Neural cell (in vitro differentiated cells): Measurements from ENCODE around the gene STARD7. TPM values are rescaled to one million over a fixed set of nuclear protein-coding genes. Genes with fewer than 3 reads are reported as not detected.

ENCODE experiments used
- H2AFZ ChIP-seq: fragments of 200-600, 300-800 bp; sonication (generic), shearing (Covaris generic); 2 replicates; pipeline ENCODE4 v1.6.0; 2014; ENCODE audit warnings: low read depth, mild to moderate bottlenecking, antibody characterized with exemption, low read length, moderate library complexity
- H3F3A ChIP-seq: fragments of 200-600 bp; shearing (Covaris generic); 2 replicates; pipeline ENCODE4 v1.6.1; 2016; ENCODE audit warnings: mild to moderate bottlenecking, moderate library complexity, mixed read lengths, antibody characterized with exemption, low read length; ENCODE audit not compliant: insufficient read depth, poor library complexity, severe bottlenecking
- H3K27ac ChIP-seq: fragments of 200-600, 300-800 bp; sonication (generic), shearing (Covaris generic); 2 replicates; pipeline ENCODE4 v1.5.1; 2014; ENCODE audit warnings: mild to moderate bottlenecking, low read length, moderate library complexity
- H3K27me3 ChIP-seq: fragments of 300-800, 200-600 bp; sonication (generic), shearing (Covaris generic); 2 replicates; pipeline ENCODE4 v1.6.0; 2014; ENCODE audit warnings: mild to moderate bottlenecking, low read depth, low read length, moderate library complexity; ENCODE audit not compliant: insufficient read depth
- H3K36me3 ChIP-seq: fragments of 300-800, 200-600 bp; sonication (generic), shearing (Covaris generic); 2 replicates; pipeline ENCODE4 v1.5.1; 2014; ENCODE audit warnings: mild to moderate bottlenecking, antibody characterized with exemption, low read length, moderate library complexity; ENCODE audit not compliant: insufficient read depth
- H3K4me2 ChIP-seq: fragments of 300-800, 200-600 bp; sonication (generic), shearing (Covaris generic); 2 replicates; pipeline ENCODE4 v1.6.0; 2014; ENCODE audit warnings: mild to moderate bottlenecking, low read length
- H3K4me3 ChIP-seq: fragments of 300-800, 200-600 bp; sonication (generic), shearing (Covaris generic); 2 replicates; pipeline ENCODE4 v1.5.1; 2014; ENCODE audit warnings: mild to moderate bottlenecking, low read length, moderate library complexity
- H3K79me2 ChIP-seq: fragments of 200-600 bp; shearing (Covaris generic); replicated peaks from 2 replicates; pipeline ENCODE4 v1.6.0; 2014; ENCODE audit warnings: mild to moderate bottlenecking, low read length, moderate library complexity; ENCODE audit not compliant: insufficient read depth
- H3K9ac ChIP-seq: fragments of 300-800, 200-600 bp; sonication (generic), shearing (Covaris generic); 2 replicates; pipeline ENCODE4 v1.6.1; 2016; ENCODE audit warnings: mild to moderate bottlenecking, low read length, mixed read lengths
- H3K9me2 ChIP-seq: fragments of 200-600 bp; shearing (Covaris generic); 2 replicates; pipeline ENCODE4 v1.6.1; 2016; ENCODE audit warnings: mild to moderate bottlenecking, low read length, mixed read lengths; ENCODE audit not compliant: insufficient read depth
- H3K9me3 ChIP-seq: fragments of 200-600, 300-800 bp; sonication (generic), shearing (Covaris generic); 2 replicates; pipeline ENCODE4 v1.6.1; 2016; ENCODE audit warnings: mild to moderate bottlenecking, mixed run types, low read length, moderate library complexity, mixed read lengths
- H4K20me1 ChIP-seq: fragments of 200-600 bp; shearing (Covaris generic); 2 replicates; pipeline ENCODE4 v1.6.1; 2016; ENCODE audit warnings: mild to moderate bottlenecking, mixed run types; ENCODE audit not compliant: insufficient read depth
- EP300 ChIP-seq: fragments of 450-650 bp; conservative IDR thresholded peaks from 2 replicates; pipeline ENCODE4 v1.6.1; 2014; ENCODE audit warnings: antibody characterized with exemption, mild to moderate bottlenecking, moderate library complexity; ENCODE audit not compliant: poor library complexity, severe bottlenecking
- EZH2 ChIP-seq: fragments of 200-600, 300-800 bp; shearing (Covaris generic), sonication (generic); IDR thresholded peaks from 2 replicates; pipeline ENCODE4 v1.6.1; 2014; ENCODE audit warnings: antibody characterized with exemption, low read length, borderline replicate concordance, mild to moderate bottlenecking; ENCODE audit not compliant: insufficient read depth, poor library complexity, severe bottlenecking
- MXI1 ChIP-seq: fragments of 450-650 bp; conservative IDR thresholded peaks from 2 replicates; pipeline ENCODE4 v1.6.1; 2014; ENCODE audit warnings: antibody characterized with exemption, mild to moderate bottlenecking; ENCODE audit not compliant: poor library complexity, severe bottlenecking
- POLR2AphosphoS5 ChIP-seq: IDR thresholded peaks from 2 replicates; pipeline ENCODE4 v1.6.1; 2012
- RAD21 ChIP-seq: fragments of 450-650 bp; conservative IDR thresholded peaks from 2 replicates; pipeline ENCODE4 v1.6.1; 2014; ENCODE audit warnings: antibody characterized with exemption, mild to moderate bottlenecking, moderate library complexity
- SMC3 ChIP-seq: fragments of 450-650 bp; conservative IDR thresholded peaks from 2 replicates; pipeline ENCODE4 v1.6.1; 2014; ENCODE audit warnings: antibody characterized with exemption, mild to moderate bottlenecking, moderate library complexity; ENCODE audit not compliant: poor library complexity
- TAF1 ChIP-seq: IDR thresholded peaks from 2 replicates; pipeline ENCODE4 v1.6.1; 2012; ENCODE audit warnings: low read depth
- polyA plus RNA-seq: library from polyadenylated mRNA; depleted of rRNA; stranded (reverse); fragments of >200 nt; gene quantifications from 2 replicates; pipeline ENCODE4 v1.2.3, GENCODE V29; 2014
- TF ChIP-seq, protein P1 (sequence below): fragments of 450-650 bp; IDR thresholded peaks from 2 replicates; pipeline ENCODE4 v1.5.1; 2014; ENCODE audit warnings: antibody characterized with exemption, mild to moderate bottlenecking, moderate library complexity; ENCODE audit not compliant: poor library complexity, severe bottlenecking
- TF ChIP-seq, protein P2 (sequence below): IDR thresholded peaks from 2 replicates; pipeline ENCODE4 v1.6.1; 2012; ENCODE audit warnings: borderline replicate concordance

Gene STARD7
- polyA plus RNA-seq, 1 donor from 2014 or later: 155 TPM

DNA sequence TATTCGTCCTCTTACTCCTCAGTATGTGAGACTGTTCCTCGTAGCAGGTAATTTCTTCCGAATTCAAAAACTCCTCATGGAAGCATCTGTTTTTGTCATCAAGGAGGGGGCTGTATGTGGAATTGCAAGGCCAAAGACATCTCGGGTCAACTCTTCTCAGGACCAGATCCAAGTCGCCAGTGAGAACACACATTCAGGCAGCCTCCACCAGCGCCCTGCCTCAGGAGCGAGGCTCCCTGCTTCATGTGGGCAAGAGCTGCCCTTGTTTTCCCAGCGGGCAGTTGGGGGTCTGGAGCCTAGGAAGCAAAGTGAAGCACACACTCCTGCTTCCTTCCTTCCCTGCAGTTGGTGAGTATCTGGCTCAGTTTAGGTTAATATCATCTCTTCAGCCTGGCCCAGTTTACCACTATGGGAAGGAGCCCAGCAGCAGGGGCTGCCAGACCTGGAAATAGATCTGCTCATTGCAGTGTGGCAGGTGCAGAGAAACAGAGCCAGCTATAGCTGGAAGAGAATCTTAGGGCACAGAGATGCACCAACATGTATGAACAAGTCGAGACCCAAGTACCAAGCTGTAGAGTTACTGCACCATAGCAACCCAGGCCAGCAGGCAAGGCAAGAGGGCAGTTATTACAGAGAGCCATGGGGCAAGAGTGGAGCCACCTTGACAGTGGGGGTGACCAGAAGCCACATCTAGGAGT, 31.9 kb upstream of the STARD7 start:
- no peak overlapping the region for H3K4me2 ChIP-seq
- H3K27me3 ChIP-seq: no peaks in the 10 kb centered on the region
- no peak for TF ChIP-seq RAD21
- no peak for TF ChIP-seq EP300
- no peak for TF ChIP-seq SMC3
- no peak for TF ChIP-seq POLR2AphosphoS5
- TF ChIP-seq TAF1: no peak
- TF ChIP-seq EZH2: no peak
- TF ChIP-seq, protein P1, sequence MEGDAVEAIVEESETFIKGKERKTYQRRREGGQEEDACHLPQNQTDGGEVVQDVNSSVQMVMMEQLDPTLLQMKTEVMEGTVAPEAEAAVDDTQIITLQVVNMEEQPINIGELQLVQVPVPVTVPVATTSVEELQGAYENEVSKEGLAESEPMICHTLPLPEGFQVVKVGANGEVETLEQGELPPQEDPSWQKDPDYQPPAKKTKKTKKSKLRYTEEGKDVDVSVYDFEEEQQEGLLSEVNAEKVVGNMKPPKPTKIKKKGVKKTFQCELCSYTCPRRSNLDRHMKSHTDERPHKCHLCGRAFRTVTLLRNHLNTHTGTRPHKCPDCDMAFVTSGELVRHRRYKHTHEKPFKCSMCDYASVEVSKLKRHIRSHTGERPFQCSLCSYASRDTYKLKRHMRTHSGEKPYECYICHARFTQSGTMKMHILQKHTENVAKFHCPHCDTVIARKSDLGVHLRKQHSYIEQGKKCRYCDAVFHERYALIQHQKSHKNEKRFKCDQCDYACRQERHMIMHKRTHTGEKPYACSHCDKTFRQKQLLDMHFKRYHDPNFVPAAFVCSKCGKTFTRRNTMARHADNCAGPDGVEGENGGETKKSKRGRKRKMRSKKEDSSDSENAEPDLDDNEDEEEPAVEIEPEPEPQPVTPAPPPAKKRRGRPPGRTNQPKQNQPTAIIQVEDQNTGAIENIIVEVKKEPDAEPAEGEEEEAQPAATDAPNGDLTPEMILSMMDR: no peak
- no peak for TF ChIP-seq MXI1
- TF ChIP-seq, protein P2, sequence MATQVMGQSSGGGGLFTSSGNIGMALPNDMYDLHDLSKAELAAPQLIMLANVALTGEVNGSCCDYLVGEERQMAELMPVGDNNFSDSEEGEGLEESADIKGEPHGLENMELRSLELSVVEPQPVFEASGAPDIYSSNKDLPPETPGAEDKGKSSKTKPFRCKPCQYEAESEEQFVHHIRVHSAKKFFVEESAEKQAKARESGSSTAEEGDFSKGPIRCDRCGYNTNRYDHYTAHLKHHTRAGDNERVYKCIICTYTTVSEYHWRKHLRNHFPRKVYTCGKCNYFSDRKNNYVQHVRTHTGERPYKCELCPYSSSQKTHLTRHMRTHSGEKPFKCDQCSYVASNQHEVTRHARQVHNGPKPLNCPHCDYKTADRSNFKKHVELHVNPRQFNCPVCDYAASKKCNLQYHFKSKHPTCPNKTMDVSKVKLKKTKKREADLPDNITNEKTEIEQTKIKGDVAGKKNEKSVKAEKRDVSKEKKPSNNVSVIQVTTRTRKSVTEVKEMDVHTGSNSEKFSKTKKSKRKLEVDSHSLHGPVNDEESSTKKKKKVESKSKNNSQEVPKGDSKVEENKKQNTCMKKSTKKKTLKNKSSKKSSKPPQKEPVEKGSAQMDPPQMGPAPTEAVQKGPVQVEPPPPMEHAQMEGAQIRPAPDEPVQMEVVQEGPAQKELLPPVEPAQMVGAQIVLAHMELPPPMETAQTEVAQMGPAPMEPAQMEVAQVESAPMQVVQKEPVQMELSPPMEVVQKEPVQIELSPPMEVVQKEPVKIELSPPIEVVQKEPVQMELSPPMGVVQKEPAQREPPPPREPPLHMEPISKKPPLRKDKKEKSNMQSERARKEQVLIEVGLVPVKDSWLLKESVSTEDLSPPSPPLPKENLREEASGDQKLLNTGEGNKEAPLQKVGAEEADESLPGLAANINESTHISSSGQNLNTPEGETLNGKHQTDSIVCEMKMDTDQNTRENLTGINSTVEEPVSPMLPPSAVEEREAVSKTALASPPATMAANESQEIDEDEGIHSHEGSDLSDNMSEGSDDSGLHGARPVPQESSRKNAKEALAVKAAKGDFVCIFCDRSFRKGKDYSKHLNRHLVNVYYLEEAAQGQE: no peak

DNA sequence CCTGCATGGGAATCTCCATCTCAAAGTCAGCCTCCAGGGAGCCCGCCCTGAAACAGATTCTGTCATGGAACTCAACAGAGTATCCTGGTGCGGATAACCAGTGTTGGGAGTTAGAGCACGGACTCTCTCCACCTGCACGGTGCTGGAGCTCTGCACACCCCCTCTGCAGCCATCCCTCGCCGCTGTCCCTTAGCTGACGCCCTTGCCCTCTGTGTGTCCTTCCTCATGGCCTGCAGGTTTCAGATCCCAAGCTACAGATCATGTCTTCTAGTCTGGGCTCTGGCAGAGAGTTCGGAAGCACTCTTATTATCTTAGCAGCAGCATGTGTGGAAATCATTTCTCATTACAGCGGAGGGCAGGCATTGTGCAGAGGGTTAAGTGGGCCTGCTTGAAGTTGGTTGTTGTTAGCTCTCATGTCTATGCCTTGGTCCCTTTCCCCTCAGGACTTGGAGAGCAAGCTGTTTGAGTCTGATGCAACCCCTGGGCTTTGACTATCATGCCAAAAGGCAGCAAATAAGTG, 31.2 kb upstream of the STARD7 start:
- Histone ChIP-seq H3K79me2 (no peaks in the 10 kb centered on the region), H2AFZ (no peak overlapping the region), H3K27me3 (no peaks in the 10 kb centered on the region), H3K27ac (no peak overlapping the region), H3K4me2 (no peak overlapping the region), H3F3A (no peaks in the 10 kb centered on the region), H3K36me3 (no peaks in the 10 kb centered on the region), H3K9me2 (no peaks in the 10 kb centered on the region), H3K9me3 (no peaks in the 10 kb centered on the region), H3K4me3 (no peak overlapping the region), H4K20me1 (no peaks in the 10 kb centered on the region), H3K9ac (no peak overlapping the region)
- TF ChIP-seq EZH2 (no peak), RAD21 (no peak), TAF1 (no peak), MXI1 (no peak), EP300 (no peak), POLR2AphosphoS5 (no peak)

More for the DNA sequence above, 31.9 kb upstream of the STARD7 start:
- no peak overlapping the region for H3K27ac ChIP-seq
- H3K9me3 ChIP-seq: no peaks in the 10 kb centered on the region
- H3F3A ChIP-seq: no peaks in the 10 kb centered on the region
- H3K36me3 ChIP-seq: no peaks in the 10 kb centered on the region
- no peaks in the 10 kb centered on the region for H3K79me2 ChIP-seq
- H3K9me2 ChIP-seq: no peaks in the 10 kb centered on the region
- no peaks in the 10 kb centered on the region for H4K20me1 ChIP-seq
- H3K4me3 ChIP-seq: no peak overlapping the region
- H2AFZ ChIP-seq: no peak overlapping the region
- no peak overlapping the region for H3K9ac ChIP-seq
